ENCODE data around the gene GPX8. TPM values are rescaled to one million over a fixed set of nuclear protein-coding genes. Genes with fewer than 3 reads are reported as not detected.
A peak's percentile ranks its signal among the peaks of the same experiment; 100 is the strongest.

GPX8 gene
- total and polyA plus RNA-seq, 2 donors from 2014 or later = 13.5 to 29.7 TPM

GRCh38 chr5:55191165-55191564, 31.2 kb downstream of the GPX8 start:
- intact Hi-C loops (cut with DNase I) = no loop called here
- FAIRE-seq = no peak
- DNase-seq = no peak

GRCh38 chr5:55205001-55205400, 45.0 kb downstream of the GPX8 start:
- H3K9ac ChIP-seq (ENCODE audit: low read length in 3 of 3) = no peak overlapping the region
- FAIRE-seq (no peak), DNase-seq (no peak)
- no peak overlapping the region for H3K4me3 ChIP-seq (ENCODE audit: low read length in 3 of 3)
- intact Hi-C loops (cut with DNase I) = no loop called here
- H3K27me3 ChIP-seq (ENCODE audit: control insufficient read depth, insufficient read depth, low read length) = no peaks in the 10 kb centered on the region
- no peaks in the 10 kb centered on the region for H3K36me3 ChIP-seq (ENCODE audit: control insufficient read depth in 2 of 3, insufficient read depth in 3 of 3, low read length in 3 of 3)
- H3K4me1 ChIP-seq (ENCODE audit: control insufficient read depth in 2 of 3, insufficient read depth in 2 of 3, low read depth in 1 of 3, low read length in 3 of 3) = no peaks in the 10 kb centered on the region
- TF ChIP-seq, protein P1, sequence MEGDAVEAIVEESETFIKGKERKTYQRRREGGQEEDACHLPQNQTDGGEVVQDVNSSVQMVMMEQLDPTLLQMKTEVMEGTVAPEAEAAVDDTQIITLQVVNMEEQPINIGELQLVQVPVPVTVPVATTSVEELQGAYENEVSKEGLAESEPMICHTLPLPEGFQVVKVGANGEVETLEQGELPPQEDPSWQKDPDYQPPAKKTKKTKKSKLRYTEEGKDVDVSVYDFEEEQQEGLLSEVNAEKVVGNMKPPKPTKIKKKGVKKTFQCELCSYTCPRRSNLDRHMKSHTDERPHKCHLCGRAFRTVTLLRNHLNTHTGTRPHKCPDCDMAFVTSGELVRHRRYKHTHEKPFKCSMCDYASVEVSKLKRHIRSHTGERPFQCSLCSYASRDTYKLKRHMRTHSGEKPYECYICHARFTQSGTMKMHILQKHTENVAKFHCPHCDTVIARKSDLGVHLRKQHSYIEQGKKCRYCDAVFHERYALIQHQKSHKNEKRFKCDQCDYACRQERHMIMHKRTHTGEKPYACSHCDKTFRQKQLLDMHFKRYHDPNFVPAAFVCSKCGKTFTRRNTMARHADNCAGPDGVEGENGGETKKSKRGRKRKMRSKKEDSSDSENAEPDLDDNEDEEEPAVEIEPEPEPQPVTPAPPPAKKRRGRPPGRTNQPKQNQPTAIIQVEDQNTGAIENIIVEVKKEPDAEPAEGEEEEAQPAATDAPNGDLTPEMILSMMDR (IDR thresholded peaks at IDR 0.05; ENCODE audit: borderline replicate concordance, extremely low read depth, insufficient read depth) = no peak
- no peak overlapping the region for H3K27ac ChIP-seq (ENCODE audit: low read depth in 2 of 2, low read length in 2 of 2)
- no peaks in the 10 kb centered on the region for H3K9me3 ChIP-seq (ENCODE audit: control insufficient read depth in 2 of 3, insufficient read depth in 1 of 3, low read length in 3 of 3)

More at GRCh38 chr5:55191165-55191564, 31.2 kb downstream of the GPX8 start:
- no peak overlapping the region for H3K9ac ChIP-seq (ENCODE audit: low read length in 3 of 3)
- H3K36me3 ChIP-seq (ENCODE audit: control insufficient read depth in 2 of 3, insufficient read depth in 3 of 3, low read length in 3 of 3) = no peaks in the 10 kb centered on the region
- H3K9me3 ChIP-seq (ENCODE audit: control insufficient read depth in 2 of 3, insufficient read depth in 1 of 3, low read length in 3 of 3) = no peaks in the 10 kb centered on the region
- H3K4me3 ChIP-seq (ENCODE audit: low read length in 3 of 3) = no peak overlapping the region
- peaks cover 2% of the 10 kb centered on the region for H3K27me3 ChIP-seq (ENCODE audit: control insufficient read depth, insufficient read depth, low read length)
- no peak overlapping the region for H3K27ac ChIP-seq (ENCODE audit: low read depth in 2 of 2, low read length in 2 of 2)
- no peaks in the 10 kb centered on the region for H3K4me1 ChIP-seq (ENCODE audit: control insufficient read depth in 2 of 3, insufficient read depth in 2 of 3, low read depth in 1 of 3, low read length in 3 of 3)
- TF ChIP-seq, protein P1 (IDR thresholded peaks at IDR 0.05; ENCODE audit: borderline replicate concordance, extremely low read depth, insufficient read depth) = no peak

GRCh38 chr5:55211184-55211874, 51.4 kb downstream of the GPX8 start:
- Histone ChIP-seq H3K27ac (ENCODE audit: low read depth in 2 of 2, low read length in 2 of 2) (no peak overlapping the region), H3K4me1 (ENCODE audit: control insufficient read depth in 2 of 3, insufficient read depth in 2 of 3, low read depth in 1 of 3, low read length in 3 of 3) (no peaks in the 10 kb centered on the region), H3K4me3 (ENCODE audit: low read length in 3 of 3) (no peak overlapping the region), H3K9me3 (ENCODE audit: control insufficient read depth in 2 of 3, insufficient read depth in 1 of 3, low read length in 3 of 3) (no peaks in the 10 kb centered on the region), H3K36me3 (ENCODE audit: control insufficient read depth in 2 of 3, insufficient read depth in 3 of 3, low read length in 3 of 3) (no peaks in the 10 kb centered on the region), H3K27me3 (ENCODE audit: control insufficient read depth, insufficient read depth, low read length) (no peaks in the 10 kb centered on the region), H3K9ac (ENCODE audit: low read length in 3 of 3) (no peak overlapping the region)
- FAIRE-seq (no peak), DNase-seq (no peak)
- intact Hi-C loops (cut with DNase I) = no loop called here
- TF ChIP-seq, protein P1 (IDR thresholded peaks at IDR 0.05; ENCODE audit: borderline replicate concordance, extremely low read depth, insufficient read depth) = no peak

Small RNA genes within 50 kb of the gene (microRNA-seq; reads per million reads assigned to microRNA genes)
- gene MIR449A = 18.9 reads per million, percentile 30 among the genes with 10 or more reads in this experiment
- gene MIR449B = not detected
- gene MIR449C = 1.7 reads per million

Other genes with a start within 250 kb of the GPX8 start
- gene ESM1, start 174.6 kb upstream of the GPX8 start, total RNA-seq = 0.38 TPM
- 6.1 TPM for gene ESM1, start 174.6 kb upstream of the GPX8 start, polyA plus RNA-seq (ENCODE audit: insufficient read depth, low read depth, low replicate concordance)
- gene GZMK, start 135.9 kb upstream of the GPX8 start, total RNA-seq = 4.4 TPM
- 0.69 TPM for gene GZMK, start 135.9 kb upstream of the GPX8 start, polyA plus RNA-seq (ENCODE audit: insufficient read depth, low read depth, low replicate concordance)
- 6.1 TPM for gene GZMA, start 57.5 kb upstream of the GPX8 start, total RNA-seq
- 2.2 TPM for gene GZMA, start 57.5 kb upstream of the GPX8 start, polyA plus RNA-seq (ENCODE audit: insufficient read depth, low read depth, low replicate concordance)
- gene CDC20B, start 13.0 kb downstream of the GPX8 start, total RNA-seq = not detected
- 0.88 TPM for gene CDC20B, start 13.0 kb downstream of the GPX8 start, polyA plus RNA-seq (ENCODE audit: insufficient read depth, low read depth, low replicate concordance)
- 0.13 TPM for gene MCIDAS, start 67.1 kb downstream of the GPX8 start, total RNA-seq
- gene MCIDAS, start 67.1 kb downstream of the GPX8 start, polyA plus RNA-seq (ENCODE audit: insufficient read depth, low read depth, low replicate concordance) = not detected
- 5.9 TPM for gene CCNO, start 73.4 kb downstream of the GPX8 start, total RNA-seq
- 2.1 TPM for gene CCNO, start 73.4 kb downstream of the GPX8 start, polyA plus RNA-seq (ENCODE audit: insufficient read depth, low read depth, low replicate concordance)
- gene DHX29, start 147.5 kb downstream of the GPX8 start, total RNA-seq = 28.0 TPM
- gene DHX29, start 147.5 kb downstream of the GPX8 start, polyA plus RNA-seq (ENCODE audit: insufficient read depth, low read depth, low replicate concordance) = 13.5 TPM
- 69.7 TPM for gene MTREX, start 147.8 kb downstream of the GPX8 start, total RNA-seq
- 19.3 TPM for gene MTREX, start 147.8 kb downstream of the GPX8 start, polyA plus RNA-seq (ENCODE audit: insufficient read depth, low read depth, low replicate concordance)

All from kidney (tissue), 14 donors.